Stimulated activated effector memory CD8-positive, alpha-beta T cell treated with anti-CD3 and anti-CD28 coated beads, Interleukin-12 subunit alpha, Interleukin-12 subunit beta, amount 100 ng/mL, for 72 hours (primary cell): ENCODE results near the gene RDH16.
A peak's percentile ranks its signal among the peaks of the same experiment; 100 is the strongest.

Source experiments
- ATAC-seq: fragments of 150-1000 bp; cut with Tn5 transposase; 2 replicates; pipeline ENCODE4 v1.10.0; 2021
- DNase-seq, 2 donors: peaks; one replicate each; pipeline ENCODE4 v3.0.0; 2021 to 2022; ENCODE audit warnings: low spot score in 2 of 2
- H3K27ac Mint-ChIP-seq: one replicate; pipeline ENCODE4 v1.8.0; 2022; ENCODE audit warnings: mild to moderate bottlenecking, mixed read lengths
- H3K36me3 Mint-ChIP-seq: one replicate; pipeline ENCODE4 v1.8.0; 2022; ENCODE audit warnings: mild to moderate bottlenecking, mixed read lengths
- H3K4me1 Mint-ChIP-seq: one replicate; pipeline ENCODE4 v1.8.0; 2022; ENCODE audit warnings: mixed read lengths
- H3K4me3 Mint-ChIP-seq: one replicate; pipeline ENCODE4 v1.8.0; 2022; ENCODE audit warnings: mild to moderate bottlenecking, mixed read lengths
- H3K9me3 Mint-ChIP-seq: one replicate; pipeline ENCODE4 v1.8.0; 2022; ENCODE audit warnings: mixed read lengths

Gene RDH16, protein sequence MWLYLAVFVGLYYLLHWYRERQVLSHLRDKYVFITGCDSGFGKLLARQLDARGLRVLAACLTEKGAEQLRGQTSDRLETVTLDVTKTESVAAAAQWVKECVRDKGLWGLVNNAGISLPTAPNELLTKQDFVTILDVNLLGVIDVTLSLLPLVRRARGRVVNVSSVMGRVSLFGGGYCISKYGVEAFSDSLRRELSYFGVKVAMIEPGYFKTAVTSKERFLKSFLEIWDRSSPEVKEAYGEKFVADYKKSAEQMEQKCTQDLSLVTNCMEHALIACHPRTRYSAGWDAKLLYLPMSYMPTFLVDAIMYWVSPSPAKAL

DNA sequence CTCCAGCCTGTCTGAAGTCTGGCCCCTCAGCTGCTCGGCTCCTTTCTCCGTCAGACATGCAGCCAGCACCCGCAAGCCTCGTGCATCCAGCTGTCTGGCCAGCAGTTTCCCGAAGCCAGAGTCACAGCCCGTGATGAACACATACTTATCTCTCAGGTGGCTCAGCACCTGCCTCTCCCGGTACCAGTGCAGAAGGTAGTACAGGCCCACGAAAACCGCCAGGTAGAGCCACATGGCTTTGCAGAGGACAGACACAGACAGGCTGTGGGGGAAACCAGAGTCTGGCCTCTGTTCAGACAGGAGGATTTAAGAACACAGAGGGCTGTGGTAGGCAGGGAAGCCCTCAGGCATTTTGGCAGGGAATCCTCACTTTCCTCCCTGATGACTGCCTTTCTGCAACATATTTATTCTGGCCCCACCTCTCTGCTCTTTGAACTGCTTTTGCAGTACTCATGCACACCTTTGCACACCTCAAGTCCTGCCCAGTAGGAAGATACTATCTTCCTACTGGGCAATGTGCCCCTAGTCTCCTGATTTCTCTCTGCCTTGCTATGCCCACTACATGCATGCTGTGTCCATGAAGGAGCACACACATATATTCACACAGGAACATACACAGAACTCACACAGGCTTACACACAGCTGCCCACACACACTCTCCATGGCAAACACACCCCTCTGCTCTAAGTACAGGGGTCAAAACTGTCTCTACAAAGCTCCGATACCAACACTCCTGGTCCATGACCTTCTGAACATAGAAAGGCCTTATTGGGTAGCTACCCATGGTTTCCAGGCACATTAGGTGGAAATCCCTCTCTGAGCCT lies at the start of gene RDH16:
RDH16 (minus strand) TSS at position 380 of the 824 bp plus-strand sequence; CDS start at position 234, 146 bp downstream.
- DNase-seq (no peak), ATAC-seq (no peak)
- Mint-ChIP-seq H3K4me3 (no peak within 1 kb of the TSS), H3K36me3 (no peaks in the 10 kb centered on the region), H3K9me3 (no peaks in the 10 kb centered on the region), H3K4me1 (peaks cover 6% of the 10 kb centered on the region), H3K27ac (no peak within 1 kb of the TSS)

DNA sequence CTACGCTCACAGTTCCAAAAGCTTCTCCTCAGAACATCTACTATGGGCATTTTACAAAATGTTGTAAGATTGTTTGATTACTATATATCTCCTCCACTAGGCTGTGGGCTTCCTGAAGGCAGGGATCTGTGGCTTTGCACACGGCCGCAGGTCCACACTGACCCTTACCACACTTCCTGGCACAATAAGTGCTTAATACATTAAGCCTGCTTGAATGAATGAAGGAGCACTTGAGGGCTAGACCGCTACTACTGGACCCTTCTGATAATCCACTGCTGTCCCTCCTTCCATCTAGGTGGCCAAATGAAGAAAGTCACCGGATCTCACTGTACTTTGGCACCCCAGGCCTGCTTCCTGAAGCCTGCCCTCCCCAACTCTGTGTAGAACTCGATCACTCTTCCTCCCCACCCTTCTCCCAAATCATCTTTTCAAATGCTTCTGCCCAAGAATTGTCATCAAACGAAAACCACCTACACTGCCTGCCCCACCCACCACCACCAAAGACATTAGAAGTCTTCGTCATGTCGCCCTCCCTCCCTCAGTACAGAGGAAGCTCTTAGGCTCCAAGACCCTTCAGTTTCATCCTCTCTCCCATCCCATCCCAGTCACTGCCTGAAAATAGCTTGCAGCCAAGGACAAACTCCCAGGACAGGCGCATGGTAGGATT lies 49.5 kb upstream of the RDH16 start:
- DNase-seq (no peak), ATAC-seq (no peak)
- Mint-ChIP-seq H3K9me3 (no peaks in the 10 kb centered on the region), H3K36me3 (peaks cover 32% of the 10 kb centered on the region), H3K4me1 (peaks cover 45% of the 10 kb centered on the region), H3K4me3 (peak overlapping the region; percentile 96), H3K27ac (peak overlapping the region; percentile 84)

DNA sequence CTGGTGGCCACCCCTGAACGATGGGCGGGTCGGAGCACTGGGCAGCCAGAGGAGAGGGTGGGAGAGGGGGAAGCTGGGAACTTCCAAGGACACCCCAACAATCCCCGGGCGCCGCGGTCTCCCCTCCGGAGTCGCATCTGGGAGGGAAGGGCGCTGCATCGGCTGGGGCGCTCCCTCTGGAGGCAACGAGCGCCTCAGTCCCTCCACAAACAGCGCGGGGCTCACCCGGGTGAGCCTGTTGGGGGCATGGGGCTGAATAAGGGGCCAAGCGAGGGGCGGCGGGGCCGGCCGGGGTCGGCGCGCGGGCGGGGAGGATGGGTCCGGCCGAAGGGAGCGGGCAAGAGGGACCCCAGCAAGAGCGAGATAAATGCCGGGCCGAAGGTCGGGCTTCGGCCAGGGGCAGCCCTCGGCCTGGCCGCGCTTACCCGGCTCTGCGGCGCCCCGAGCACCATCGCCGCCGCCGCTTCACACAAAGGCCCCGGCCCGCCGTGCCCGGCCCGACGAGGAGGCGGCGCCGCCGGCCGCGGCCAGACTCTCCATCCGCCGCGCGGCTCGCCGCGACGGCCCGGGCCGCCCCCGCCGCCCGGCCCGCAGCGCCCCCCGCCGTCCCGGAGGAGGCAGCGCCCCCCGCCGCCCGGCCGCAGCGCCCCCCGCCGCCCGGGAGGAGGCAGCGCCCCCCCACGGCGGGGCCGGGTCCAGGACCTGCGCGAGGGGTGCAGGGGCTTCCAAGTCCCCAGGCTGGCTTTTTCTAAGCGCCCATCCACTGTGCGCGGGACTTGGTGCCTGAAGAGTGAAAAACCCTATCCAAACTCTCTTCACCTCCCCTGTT lies 48.8 kb upstream of the RDH16 start, which contains the start of gene ZBTB39:
ZBTB39 (minus strand) TSS at position 567 of the 829 bp plus-strand sequence. CDS start 1,629 bp downstream, outside the sequence.
- no peaks in the 10 kb centered on the region for H3K9me3 Mint-ChIP-seq
- DNase-seq: peak; percentile 68 to 82
- peak; percentile 87 for ATAC-seq
- peak within 1 kb of the TSS; percentile 96 for H3K4me3 Mint-ChIP-seq
- H3K4me1 Mint-ChIP-seq: peaks cover 44% of the 10 kb centered on the region
- peak within 1 kb of the TSS; percentile 89 for H3K27ac Mint-ChIP-seq
- peaks cover 38% of the 10 kb centered on the region for H3K36me3 Mint-ChIP-seq

DNA sequence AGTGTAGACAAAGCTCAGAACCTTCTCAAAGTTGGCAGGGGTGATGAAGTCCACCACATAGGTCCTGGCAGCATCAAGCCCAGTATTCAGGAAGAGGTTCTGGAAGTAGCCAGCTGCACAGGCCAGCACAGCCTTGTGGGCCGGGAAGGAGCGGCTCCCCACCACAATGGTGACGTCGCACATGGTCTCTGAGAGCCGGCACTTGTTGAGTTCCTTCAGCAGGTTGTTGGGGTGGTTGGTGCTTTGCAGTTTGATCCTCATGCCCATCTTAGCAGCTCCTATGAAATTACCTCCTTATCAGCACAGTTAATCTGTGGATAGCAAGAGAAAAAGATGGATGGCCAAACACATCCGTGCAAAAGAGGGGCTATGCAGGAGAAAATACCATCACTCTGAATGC lies 47.2 kb upstream of the RDH16 start:
- ATAC-seq (no peak), DNase-seq (no peak)
- H3K4me3 Mint-ChIP-seq: peak overlapping the region; percentile 96
- peaks cover 58% of the 10 kb centered on the region for H3K4me1 Mint-ChIP-seq
- H3K36me3 Mint-ChIP-seq: peaks cover 50% of the 10 kb centered on the region
- no peak overlapping the region for H3K27ac Mint-ChIP-seq
- no peaks in the 10 kb centered on the region for H3K9me3 Mint-ChIP-seq

DNA sequence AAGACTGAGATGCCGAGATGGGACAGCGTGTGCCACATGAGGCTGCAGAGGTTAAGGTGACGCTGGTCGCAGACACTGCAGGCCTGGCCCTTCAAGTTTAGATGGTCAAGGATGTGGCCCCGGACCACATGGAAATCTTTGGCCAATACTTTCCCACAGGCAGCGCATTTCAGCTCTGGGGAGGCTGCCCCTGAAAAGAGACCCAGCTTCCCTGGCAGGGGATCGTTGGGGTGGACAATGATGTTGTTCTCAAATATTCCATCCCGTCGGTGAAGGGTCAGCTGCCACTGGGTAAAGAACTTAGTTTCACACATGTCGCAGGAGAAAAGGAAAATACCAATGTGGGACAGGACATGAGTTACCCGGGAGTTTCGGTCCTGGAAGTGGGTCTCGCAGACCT lies 46.0 kb upstream of the RDH16 start:
- H3K4me3 Mint-ChIP-seq: no peak overlapping the region
- no peak for DNase-seq
- H3K36me3 Mint-ChIP-seq: peaks cover 60% of the 10 kb centered on the region
- no peaks in the 10 kb centered on the region for H3K9me3 Mint-ChIP-seq
- H3K4me1 Mint-ChIP-seq: peaks cover 70% of the 10 kb centered on the region
- no peak overlapping the region for H3K27ac Mint-ChIP-seq
- no peak for ATAC-seq

DNA sequence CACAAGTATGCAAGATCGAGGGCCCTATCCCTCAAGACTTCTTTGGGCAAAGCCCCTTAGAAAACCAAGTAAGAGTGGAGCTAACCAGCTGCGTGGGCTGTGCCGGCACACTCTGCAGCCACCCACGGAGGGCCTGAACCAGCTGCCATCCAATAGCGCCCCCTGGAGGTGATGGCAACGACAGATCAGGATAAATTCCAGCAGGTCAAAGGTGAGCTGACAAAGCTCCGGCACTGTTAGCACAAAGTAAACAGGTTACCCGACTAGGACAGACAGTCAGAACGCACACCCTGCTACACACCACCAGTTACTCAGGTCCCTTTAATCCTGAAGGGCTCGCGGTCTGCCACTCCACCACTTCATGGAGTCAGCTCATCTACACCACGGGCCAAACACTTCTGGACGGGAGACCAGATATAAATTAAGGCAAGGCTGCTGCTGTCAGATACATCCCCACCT lies 44.1 kb upstream of the RDH16 start:
- Mint-ChIP-seq H3K4me3 (no peak overlapping the region), H3K36me3 (peaks cover 54% of the 10 kb centered on the region)
- peak; percentile 29 for ATAC-seq

DNA sequence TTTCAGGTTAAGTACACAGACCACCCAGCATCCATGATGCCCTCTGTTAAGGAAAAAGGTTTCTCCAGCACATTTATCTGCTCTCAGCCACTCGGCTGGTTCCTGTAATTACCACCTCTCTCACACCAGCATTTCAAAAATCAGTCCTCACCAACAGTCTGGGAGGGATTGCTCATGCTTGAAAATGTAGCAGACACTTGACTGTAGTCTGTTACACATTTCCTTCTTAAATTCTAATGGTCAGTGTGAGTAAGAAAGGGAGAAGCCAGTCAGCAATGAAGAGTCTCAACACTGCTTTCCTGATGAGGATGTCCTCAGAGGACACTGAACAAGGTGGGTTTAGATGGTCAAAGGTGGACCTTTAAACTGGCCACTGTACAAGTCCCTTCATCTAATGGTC lies 43.0 kb upstream of the RDH16 start:
- peak overlapping the region; percentile 65 for H3K27ac Mint-ChIP-seq
- H3K9me3 Mint-ChIP-seq: no peaks in the 10 kb centered on the region
- peaks cover 74% of the 10 kb centered on the region for H3K4me1 Mint-ChIP-seq
- peak overlapping the region; percentile 35 for H3K4me3 Mint-ChIP-seq
- H3K36me3 Mint-ChIP-seq: peaks cover 54% of the 10 kb centered on the region
- DNase-seq (no peak), ATAC-seq (peak; percentile 77)

More for the DNA sequence above, 44.1 kb upstream of the RDH16 start:
- Mint-ChIP-seq H3K4me1 (peaks cover 71% of the 10 kb centered on the region), H3K9me3 (no peaks in the 10 kb centered on the region), H3K27ac (peak overlapping the region; percentile 65)
- peak; percentile 64 to 87 for DNase-seq

DNA sequence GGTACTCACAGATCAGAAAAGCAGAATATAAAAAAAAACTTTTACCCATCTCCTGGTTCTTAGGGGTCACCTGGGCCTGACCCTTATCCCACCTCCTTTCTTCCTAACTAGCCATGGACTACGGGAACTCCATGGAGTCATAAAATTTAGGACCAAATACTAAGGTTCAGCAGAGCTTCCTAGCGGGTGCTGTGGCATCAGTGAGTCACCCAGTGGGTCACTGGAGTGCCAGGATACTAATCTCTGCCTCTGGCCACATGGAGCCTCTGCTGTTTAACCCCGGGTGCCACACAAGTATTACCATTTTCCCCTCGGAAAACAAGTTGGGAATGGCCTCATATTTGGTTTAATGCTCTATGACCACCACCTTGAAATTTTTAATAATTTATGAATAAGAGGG lies 42.0 kb upstream of the RDH16 start:
- Mint-ChIP-seq H3K4me1 (peaks cover 66% of the 10 kb centered on the region), H3K4me3 (peak overlapping the region; percentile 35)

DNA sequence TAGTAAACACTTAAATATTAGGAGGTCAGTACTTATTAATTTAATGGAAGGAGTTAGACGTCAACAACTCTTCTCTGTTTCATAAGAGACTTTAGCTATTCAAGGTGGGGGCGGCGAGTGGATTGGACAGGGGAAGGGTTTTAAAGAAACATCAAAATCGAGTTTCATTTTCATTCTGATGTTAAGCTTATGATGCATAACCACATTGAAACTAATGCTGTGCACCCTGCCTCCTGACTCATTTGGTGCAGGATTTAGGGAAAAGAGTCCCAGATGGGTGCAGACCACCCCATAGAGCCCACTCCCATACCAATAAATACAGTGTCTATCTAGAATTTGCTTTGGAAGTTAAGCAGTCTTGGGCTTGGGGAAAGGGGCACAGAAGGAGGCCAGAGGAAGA lies 41.6 kb upstream of the RDH16 start:
- no peaks in the 10 kb centered on the region for H3K9me3 Mint-ChIP-seq
- peaks cover 48% of the 10 kb centered on the region for H3K36me3 Mint-ChIP-seq
- DNase-seq: peak in 1 of 2 donors; percentile 66
- peak overlapping the region; percentile 65 for H3K27ac Mint-ChIP-seq
- H3K4me1 Mint-ChIP-seq: peaks cover 61% of the 10 kb centered on the region
- H3K4me3 Mint-ChIP-seq: peak overlapping the region; percentile 35
- ATAC-seq: peak; percentile 87

More for the DNA sequence above, 42.0 kb upstream of the RDH16 start:
- ATAC-seq (no peak), DNase-seq (no peak)
- peak overlapping the region; percentile 65 for H3K27ac Mint-ChIP-seq
- peaks cover 53% of the 10 kb centered on the region for H3K36me3 Mint-ChIP-seq
- no peaks in the 10 kb centered on the region for H3K9me3 Mint-ChIP-seq

DNA sequence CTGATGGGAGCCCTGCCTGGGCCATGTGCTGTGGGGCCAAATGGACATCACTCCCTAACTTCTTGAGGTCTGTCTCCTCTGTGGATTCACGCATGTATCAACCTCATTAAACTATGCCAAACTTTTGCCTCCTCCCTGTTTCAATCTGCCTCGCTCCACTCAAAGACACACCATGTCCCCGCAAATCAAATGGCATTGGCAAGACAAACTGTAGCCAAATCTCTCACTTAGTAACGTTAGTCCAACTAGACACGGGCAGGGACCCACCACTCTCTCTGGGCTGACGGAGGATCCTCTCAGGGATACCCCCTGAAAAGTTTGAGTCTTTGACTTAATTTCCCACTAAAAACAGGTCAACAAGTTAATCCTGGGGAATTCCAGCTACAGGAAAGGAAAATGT lies 40.9 kb upstream of the RDH16 start:
- Mint-ChIP-seq H3K4me3 (peak overlapping the region; percentile 35), H3K27ac (peak overlapping the region; percentile 65), H3K9me3 (no peaks in the 10 kb centered on the region), H3K4me1 (peaks cover 57% of the 10 kb centered on the region), H3K36me3 (peaks cover 42% of the 10 kb centered on the region)
- ATAC-seq (no peak), DNase-seq (no peak)

DNA sequence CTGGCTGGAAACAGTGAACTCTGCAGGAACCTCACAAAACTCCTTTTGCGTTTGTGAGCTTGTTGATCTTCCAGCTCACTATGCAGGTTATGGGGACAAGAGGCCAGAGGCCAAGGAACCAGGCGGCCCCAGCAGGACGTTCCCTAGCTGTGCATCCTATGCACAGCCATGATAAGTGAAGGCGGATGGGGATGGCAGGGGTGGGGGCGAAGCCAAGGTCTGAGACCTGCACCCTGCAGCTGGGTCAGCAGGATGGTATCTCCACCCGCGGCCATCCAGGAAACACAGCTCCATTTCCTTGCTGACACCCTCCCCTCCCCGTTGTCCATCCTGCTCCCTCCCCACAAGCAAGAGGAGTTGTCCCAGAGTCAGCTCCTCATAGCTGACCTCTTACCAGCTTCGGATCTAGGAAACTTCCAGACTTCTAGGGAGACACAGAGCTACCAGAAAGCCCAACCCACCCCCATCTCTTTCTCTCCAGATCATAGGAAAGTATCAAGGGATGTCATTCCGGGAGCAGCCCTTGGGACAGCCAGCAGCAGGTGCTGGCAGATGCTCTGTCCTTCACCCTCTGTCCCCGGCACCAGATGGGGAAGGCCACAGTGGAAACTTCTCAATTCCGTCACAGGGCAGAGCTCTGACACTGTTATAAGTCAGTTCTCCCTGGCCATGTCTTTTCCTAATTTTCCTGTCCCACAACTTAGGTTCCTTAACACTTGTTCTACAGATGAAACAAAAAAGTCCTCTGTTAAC lies 39.6 kb upstream of the RDH16 start:
- DNase-seq: no peak
- Mint-ChIP-seq H3K27ac (peak overlapping the region; percentile 65), H3K4me3 (no peak overlapping the region), H3K36me3 (peaks cover 28% of the 10 kb centered on the region), H3K4me1 (peaks cover 52% of the 10 kb centered on the region), H3K9me3 (no peaks in the 10 kb centered on the region)
- ATAC-seq: no peak

DNA sequence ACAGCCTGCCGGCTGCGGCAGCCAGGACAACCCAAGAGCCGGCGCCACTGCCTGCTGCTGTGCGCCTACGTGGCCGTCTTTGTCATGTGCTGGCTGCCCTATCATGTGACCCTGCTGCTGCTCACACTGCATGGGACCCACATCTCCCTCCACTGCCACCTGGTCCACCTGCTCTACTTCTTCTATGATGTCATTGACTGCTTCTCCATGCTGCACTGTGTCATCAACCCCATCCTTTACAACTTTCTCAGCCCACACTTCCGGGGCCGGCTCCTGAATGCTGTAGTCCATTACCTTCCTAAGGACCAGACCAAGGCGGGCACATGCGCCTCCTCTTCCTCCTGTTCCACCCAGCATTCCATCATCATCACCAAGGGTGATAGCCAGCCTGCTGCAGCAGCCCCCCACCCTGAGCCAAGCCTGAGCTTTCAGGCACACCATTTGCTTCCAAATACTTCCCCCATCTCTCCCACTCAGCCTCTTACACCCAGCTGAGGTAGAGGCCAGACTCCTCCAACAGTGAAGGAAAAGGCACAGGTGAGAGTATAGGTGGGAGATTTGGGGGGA lies 38.6 kb upstream of the RDH16 start:
- H3K36me3 Mint-ChIP-seq: peaks cover 20% of the 10 kb centered on the region
- H3K9me3 Mint-ChIP-seq: no peaks in the 10 kb centered on the region
- H3K27ac Mint-ChIP-seq: peak overlapping the region; percentile 14
- H3K4me1 Mint-ChIP-seq: peaks cover 52% of the 10 kb centered on the region
- H3K4me3 Mint-ChIP-seq: no peak overlapping the region
- DNase-seq: no peak
- ATAC-seq: no peak

DNA sequence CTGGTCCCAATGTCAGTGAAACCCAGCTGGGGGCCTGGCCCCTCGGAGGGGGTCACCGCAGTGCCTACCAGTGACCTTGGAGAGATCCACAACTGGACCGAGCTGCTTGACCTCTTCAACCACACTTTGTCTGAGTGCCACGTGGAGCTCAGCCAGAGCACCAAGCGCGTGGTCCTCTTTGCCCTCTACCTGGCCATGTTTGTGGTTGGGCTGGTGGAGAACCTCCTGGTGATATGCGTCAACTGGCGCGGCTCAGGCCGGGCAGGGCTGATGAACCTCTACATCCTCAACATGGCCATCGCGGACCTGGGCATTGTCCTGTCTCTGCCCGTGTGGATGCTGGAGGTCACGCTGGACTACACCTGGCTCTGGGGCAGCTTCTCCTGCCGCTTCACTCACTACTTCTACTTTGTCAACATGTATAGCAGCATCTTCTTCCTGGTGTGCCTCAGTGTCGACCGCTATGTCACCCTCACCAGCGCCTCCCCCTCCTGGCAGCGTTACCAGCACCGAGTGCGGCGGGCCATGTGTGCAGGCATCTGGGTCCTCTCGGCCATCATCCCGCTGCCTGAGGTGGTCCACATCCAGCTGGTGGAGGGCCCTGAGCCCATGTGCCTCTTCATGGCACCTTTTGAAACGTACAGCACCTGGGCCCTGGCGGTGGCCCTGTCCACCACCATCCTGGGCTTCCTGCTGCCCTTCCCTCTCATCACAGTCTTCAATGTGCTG lies 38.0 kb upstream of the RDH16 start:
- Mint-ChIP-seq H3K4me3 (no peak overlapping the region), H3K27ac (peak overlapping the region; percentile 14), H3K4me1 (peaks cover 45% of the 10 kb centered on the region), H3K9me3 (no peaks in the 10 kb centered on the region), H3K36me3 (peaks cover 17% of the 10 kb centered on the region)
- ATAC-seq (no peak), DNase-seq (no peak)
